HL-60/S4 (cell line): ENCODE measurements around the gene TSGA10.
"Not testable (repeated sequence)": the region's sequence is repeated elsewhere in the genome, so short reads cannot be mapped to it uniquely, and the experiment has no call there.

ENCODE experiments used
- in situ Hi-C: fragments of 300-500 bp; cut with MboI; formaldehyde crosslinking; loops from 2 replicates; pipeline ENCODE4 v1.14.3; 2022; ENCODE audit warnings: low sequenced_read_pairs

The TSGA10 gene

DNA sequence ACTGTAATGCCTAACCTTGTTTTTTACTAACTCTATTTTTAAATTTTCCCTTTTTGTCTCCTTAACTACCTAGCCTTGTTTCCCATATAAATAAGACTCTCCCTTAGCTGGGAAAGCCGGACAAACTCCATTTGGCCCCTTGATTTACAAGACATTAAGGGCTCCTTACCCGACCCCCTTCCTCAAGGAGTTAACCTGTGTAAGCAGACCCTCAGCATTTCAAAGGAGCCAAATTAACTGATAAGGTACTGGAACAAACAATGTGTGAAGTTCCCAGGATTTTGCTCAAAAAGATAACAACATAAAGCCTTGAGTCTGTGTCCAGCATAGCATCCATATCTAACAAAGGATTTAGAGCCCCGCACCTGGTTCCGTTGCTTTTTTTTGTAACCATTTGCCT, 72.9 kb downstream of the TSGA10 start:
- in situ Hi-C loops, result no loop called here

GRCh38 chr2:99079226-99079625, 75.5 kb downstream of the TSGA10 start:
- in situ Hi-C loops, result no loop called here

DNA sequence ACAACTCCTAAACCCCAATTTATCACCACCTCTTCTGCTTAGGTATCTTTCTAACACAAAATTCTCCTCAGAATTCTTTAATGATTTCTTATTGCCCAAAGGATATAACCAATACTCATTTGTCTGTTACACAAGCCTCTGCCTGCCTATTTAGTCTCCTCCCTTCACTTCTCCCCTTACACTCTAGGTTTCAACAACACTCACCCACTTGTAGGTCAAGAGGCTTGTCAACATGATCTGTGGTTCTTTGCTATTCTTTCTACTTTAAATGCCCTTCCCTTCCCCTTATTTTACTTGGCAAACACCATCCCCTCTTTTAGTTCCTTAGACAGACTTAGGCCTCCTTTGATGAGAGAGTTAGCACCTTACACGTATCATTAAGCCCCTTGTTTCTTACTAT, 82.2 kb downstream of the TSGA10 start:
- in situ Hi-C loops, result loop anchor here (25.0 kb wide), 2 partner anchors 235 to 660 kb away; no protein-coding TSS in a partner anchor

GRCh38 chr2:99067871-99068625, 86.7 kb downstream of the TSGA10 start:
- in situ Hi-C loops, result loop anchor here (10.0 to 25.0 kb wide), 3 partner anchors 231 to 656 kb away; no protein-coding TSS in a partner anchor

- in situ Hi-C loops, result loop anchor here (10.0 to 25.0 kb wide), 3 partner anchors 229 to 654 kb away; no protein-coding TSS in a partner anchor
These were observed 88.4 kb downstream of the TSGA10 start for GRCh38 chr2:99066075-99066958.

GRCh38 chr2:99049187-99049586, 105.6 kb downstream of the TSGA10 start:
- in situ Hi-C loops, result not testable (repeated sequence)

DNA sequence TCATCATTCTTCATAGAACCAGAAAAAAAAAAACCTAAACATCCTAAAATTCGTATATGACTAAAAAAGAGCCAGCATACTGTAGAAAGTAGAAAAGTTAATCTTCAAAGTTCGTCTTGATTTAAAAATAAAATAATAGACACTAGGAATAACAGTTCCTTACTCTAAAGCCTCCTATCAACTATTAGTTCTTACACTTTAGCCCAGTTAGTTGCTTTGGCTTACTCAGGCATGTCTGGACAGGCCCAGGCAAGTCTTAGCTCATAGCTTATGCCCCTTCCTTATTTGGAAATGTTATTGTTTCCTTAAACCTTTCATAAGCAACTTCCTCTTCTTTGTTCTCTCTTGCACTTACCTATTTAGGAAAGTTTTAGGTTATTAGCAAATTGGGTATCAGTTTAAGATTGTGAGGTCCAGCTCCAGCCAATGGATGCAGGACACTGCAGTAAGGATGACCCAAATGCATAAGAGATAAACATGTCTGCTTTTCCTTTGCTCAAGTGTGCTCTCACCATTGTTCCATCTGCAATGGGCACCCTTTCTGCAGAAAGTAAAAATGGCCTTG, 113.9 kb downstream of the TSGA10 start:
- in situ Hi-C loops, result not testable (repeated sequence)

DNA sequence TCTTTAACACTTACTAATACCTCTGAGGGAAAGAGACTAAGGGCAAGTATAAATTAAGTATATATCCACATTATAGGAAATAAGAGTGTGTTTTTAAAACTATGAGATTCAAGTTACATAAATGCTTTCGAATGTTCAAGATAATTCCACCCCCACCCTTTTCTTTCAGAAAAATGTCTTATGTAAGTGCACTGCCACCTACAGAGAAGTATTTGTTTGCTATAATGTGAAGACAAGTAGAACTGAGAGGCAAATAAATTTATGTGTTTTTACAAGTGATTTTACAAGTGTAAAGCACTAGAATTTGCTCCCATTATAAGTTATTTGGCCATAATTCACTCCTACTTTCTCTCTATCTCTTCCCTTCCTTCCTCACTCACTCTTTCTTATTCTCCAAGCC, 118.8 kb downstream of the TSGA10 start:
- in situ Hi-C loops, result no loop called here

- in situ Hi-C loops, result no loop called here
These were observed 122.0 kb downstream of the TSGA10 start for GRCh38 chr2:99032786-99033185.

- in situ Hi-C loops, result no loop called here
These were observed 122.7 kb downstream of the TSGA10 start for GRCh38 chr2:99032001-99032400.

- in situ Hi-C loops, result no loop called here
These were observed 123.3 kb downstream of the TSGA10 start for GRCh38 chr2:99031481-99031880.

DNA sequence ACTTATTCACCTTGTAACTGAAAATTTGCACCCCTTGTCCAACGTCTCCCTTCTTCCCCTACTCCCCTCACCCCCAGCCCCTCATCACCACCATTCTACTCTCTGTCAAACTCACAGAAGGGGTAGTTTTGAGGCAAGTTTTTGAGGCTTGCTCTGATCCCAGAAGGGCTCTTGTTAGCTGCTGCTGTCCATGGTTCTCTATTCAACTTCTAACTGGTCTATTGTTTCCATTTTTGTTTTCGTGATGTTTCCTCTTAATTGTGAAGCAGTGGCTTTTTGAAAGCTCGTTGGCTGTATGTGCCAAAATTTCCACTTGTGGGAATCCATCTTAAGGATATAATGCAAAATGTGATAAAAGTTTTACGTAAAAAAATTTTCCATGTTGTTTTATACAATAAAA, 126.2 kb downstream of the TSGA10 start:
- in situ Hi-C loops, result no loop called here

DNA sequence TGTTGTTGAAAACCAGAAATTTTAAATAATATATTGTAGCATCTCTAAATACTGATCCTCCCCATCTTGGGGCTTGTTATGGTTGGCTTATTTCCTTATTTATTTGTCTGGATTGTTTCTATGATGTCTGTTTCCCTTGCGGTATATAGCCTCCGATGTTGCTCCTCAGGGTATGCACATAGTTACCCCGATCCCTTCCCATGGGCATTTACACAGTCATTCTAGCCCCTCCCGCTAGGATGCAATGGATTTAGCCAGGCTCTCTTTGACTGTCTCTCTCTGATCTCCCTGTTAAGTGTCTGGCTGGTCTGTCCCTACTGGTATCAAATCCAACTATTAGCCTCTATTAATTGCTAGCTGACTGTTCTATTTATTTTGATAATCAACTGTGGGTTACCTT, 126.9 kb downstream of the TSGA10 start:
- in situ Hi-C loops, result no loop called here

- in situ Hi-C loops, result no loop called here
These were observed 154.0 kb downstream of the TSGA10 start for GRCh38 chr2:99000708-99001107.

GRCh38 chr2:98988695-98989094, 166.0 kb downstream of the TSGA10 start:
- in situ Hi-C loops, result not testable (repeated sequence)

GRCh38 chr2:98985905-98986666, 168.7 kb downstream of the TSGA10 start:
- in situ Hi-C loops, result no loop called here

GRCh38 chr2:98975611-98976010, 179.1 kb downstream of the TSGA10 start:
- in situ Hi-C loops, result no loop called here

GRCh38 chr2:98972582-98973167, 182.1 kb downstream of the TSGA10 start:
- in situ Hi-C loops, result no loop called here

GRCh38 chr2:98959810-98960507, 194.8 kb downstream of the TSGA10 start:
- in situ Hi-C loops, result no loop called here

DNA sequence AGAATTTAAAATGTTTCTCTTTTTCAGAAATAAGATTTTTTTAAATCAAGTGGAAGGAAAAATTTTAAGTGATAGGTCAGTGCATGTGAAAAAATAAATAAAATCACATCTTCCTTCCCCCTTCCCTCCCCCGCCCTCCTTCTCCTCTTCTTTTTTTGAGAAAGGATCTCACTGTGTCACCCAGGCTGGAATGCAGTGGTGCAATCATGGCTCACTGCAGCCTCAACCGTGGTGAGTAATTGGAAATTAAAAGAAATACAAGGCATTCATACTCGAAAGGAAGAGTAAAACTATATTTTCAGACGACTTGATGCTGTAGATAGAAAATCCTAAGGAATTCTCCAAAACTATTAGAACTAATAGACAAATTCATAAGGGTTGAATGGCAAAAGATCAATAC, 201.8 kb downstream of the TSGA10 start:
- in situ Hi-C loops, result no loop called here
